GM12878 (cell line): ENCODE measurements around the gene HTRA2. TPM values are rescaled to one million over a fixed set of nuclear protein-coding genes. Genes with fewer than 3 reads are reported as not detected.

Experiments used
- GABPA ChIP-seq: IDR thresholded peaks from 2 replicates; pipeline ENCODE4 v1.6.1; 2014; ENCODE audit warnings: antibody characterized with exemption, low read depth, mild to moderate bottlenecking, inconsistent platforms
- IKZF1 ChIP-seq: fragments of 450-650 bp; conservative IDR thresholded peaks from 2 replicates; pipeline ENCODE4 v1.6.1; 2017; ENCODE audit warnings: antibody characterized with exemption, mild to moderate bottlenecking
- IRF4 ChIP-seq: IDR thresholded peaks from 2 replicates; pipeline ENCODE4 v1.6.1; 2011; ENCODE audit warnings: low read depth, low read length
- KDM1A ChIP-seq: fragments of 200-600 bp; sonication (generic); IDR thresholded peaks from 2 replicates; pipeline ENCODE4 v1.6.1; 2016; ENCODE audit warnings: borderline replicate concordance
- MEF2A ChIP-seq: IDR thresholded peaks from 2 replicates; pipeline ENCODE4 v1.6.1; 2011; ENCODE audit warnings: low read depth, mild to moderate bottlenecking, low read length, moderate library complexity; ENCODE audit not compliant: insufficient read depth
- MTA3 ChIP-seq: IDR thresholded peaks from 2 replicates; pipeline ENCODE4 v1.6.1; 2012; ENCODE audit warnings: low read length, inconsistent platforms, borderline replicate concordance
- PAX8 ChIP-seq: fragments of 450-650 bp; IDR thresholded peaks from 2 replicates; pipeline ENCODE4 v1.6.1; 2017; ENCODE audit warnings: mild to moderate bottlenecking, moderate library complexity
- RFX5 ChIP-seq: IDR thresholded peaks from 2 replicates; pipeline ENCODE4 v1.6.1; 2011; ENCODE audit warnings: low read depth, low read length, improper control_type of control experiment
- RUNX3 ChIP-seq: IDR thresholded peaks from 2 replicates; pipeline ENCODE4 v1.6.1; 2012; ENCODE audit warnings: low read length, inconsistent platforms
- SPI1 ChIP-seq: IDR thresholded peaks from 2 replicates; pipeline ENCODE4 v1.6.1; 2011; ENCODE audit warnings: low read depth, mild to moderate bottlenecking, low read length, moderate library complexity, borderline replicate concordance; ENCODE audit not compliant: insufficient read depth
- SUZ12 ChIP-seq: fragments of 200-600 bp; sonication (generic); IDR thresholded peaks from one replicate; pipeline ENCODE4 v1.6.1; 2018; ENCODE audit warnings: antibody characterized with exemption, mild to moderate bottlenecking; ENCODE audit not compliant: unreplicated experiment
- ZBED1 ChIP-seq: IDR thresholded peaks from 2 replicates; pipeline ENCODE4 v1.6.1; 2016; ENCODE audit warnings: borderline replicate concordance
- ZNF274 ChIP-seq: IDR thresholded peaks from one replicate; pipeline ENCODE4 v1.8.0; 2011; ENCODE audit not compliant: insufficient read length, insufficient read depth
- polyA plus RNA-seq, 11 experiments: library from polyadenylated mRNA; depleted of rRNA in 4 of 11; unstranded in 6 of 11; stranded (reverse) in 5 of 11; fragments of >200 nt; fragmentation: Nextera tagmentation in 4 of 11; fragmentation: Illumina TruSeq in 1 of 11; extraction: Ambion mirVana in 4 of 11; extraction: Trizol in 1 of 11; gene quantifications; 1 replicate in 1 of 11; 2 replicates in 10 of 11; pipeline versions ENCODE4 v1.2.1 to v1.2.3, GENCODE V29; 2011 to 2016; ENCODE audit warnings: inconsistent platforms in 2 of 11, missing spikeins in 2 of 11, low read depth in 1 of 11
- total RNA-seq, 4 experiments: library from RNA; depleted of rRNA in 3 of 4; stranded (reverse); fragments of >200 nt in 3 of 4; fragmentation: Illumina TruSeq in 1 of 4; extraction: Trizol in 1 of 4; gene quantifications; 2 replicates each; pipeline versions ENCODE4 v1.2.1 to v1.2.3, GENCODE V29; 2013 to 2021
- TF ChIP-seq, protein P1 (sequence below): fragments of 450-650 bp; IDR thresholded peaks from 2 replicates; pipeline ENCODE4 v1.6.1; 2016; ENCODE audit warnings: mild to moderate bottlenecking, moderate library complexity, borderline replicate concordance
- TF ChIP-seq, protein P2 (sequence below): fragments of 450-650 bp; IDR thresholded peaks from 2 replicates; pipeline ENCODE4 v1.6.1; 2017; ENCODE audit warnings: low read depth, mild to moderate bottlenecking, moderate library complexity
- TF ChIP-seq, protein P3 (sequence below): IDR thresholded peaks from 2 replicates; pipeline ENCODE4 v1.6.1; 2012; ENCODE audit warnings: low read length, inconsistent platforms
- TF ChIP-seq, protein P4 (sequence below): fragments of 450-650 bp; IDR thresholded peaks from 2 replicates; pipeline ENCODE4 v1.6.1; 2017; ENCODE audit warnings: mild to moderate bottlenecking, moderate library complexity

The HTRA2 gene
- total and polyA plus RNA-seq, 10 of the 15 experiments (the other 5 are each of a cell fraction or from before 2014, with no cell fraction given) = 42.3 to 73.9 (median 54.6) TPM

DNA sequence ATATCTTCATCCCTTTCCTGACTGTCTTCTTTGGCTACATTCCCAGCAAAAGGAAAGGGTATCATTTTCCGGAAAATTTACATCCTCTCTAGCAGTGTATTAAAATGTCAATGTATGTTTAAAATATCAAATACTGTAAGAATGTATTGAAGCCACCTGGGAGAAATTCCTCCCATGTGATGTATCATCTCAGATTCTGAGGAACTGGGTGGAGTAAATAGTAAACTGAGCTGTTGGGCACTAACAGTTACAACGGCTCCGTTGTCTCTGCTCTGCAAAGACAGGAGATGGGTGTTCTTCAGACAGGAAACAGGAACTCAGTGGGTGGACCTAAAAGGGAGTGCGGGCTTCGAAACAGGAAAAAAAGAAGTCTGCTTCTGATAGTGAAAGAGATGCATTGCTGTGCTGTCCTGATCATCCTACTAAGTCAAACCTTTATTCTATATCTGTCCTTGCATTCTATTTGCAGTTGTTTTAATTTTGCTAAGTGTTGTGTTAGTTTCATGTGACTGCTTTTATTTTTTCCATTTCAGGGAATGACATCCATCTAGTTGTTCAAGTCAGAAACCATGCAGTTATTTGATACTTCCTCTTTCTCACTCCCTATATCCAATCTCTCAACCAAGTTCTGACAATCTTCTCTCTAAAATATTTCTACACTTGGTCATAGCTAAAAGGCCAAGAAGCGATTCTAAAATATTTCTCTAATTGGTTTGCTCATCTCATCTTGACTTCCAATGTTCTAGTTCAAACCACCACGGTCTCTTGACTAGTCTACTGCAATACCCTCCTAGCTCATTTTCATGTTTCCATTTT is 44.2 kb downstream of the HTRA2 start (continued):
- TF ChIP-seq, protein P1, sequence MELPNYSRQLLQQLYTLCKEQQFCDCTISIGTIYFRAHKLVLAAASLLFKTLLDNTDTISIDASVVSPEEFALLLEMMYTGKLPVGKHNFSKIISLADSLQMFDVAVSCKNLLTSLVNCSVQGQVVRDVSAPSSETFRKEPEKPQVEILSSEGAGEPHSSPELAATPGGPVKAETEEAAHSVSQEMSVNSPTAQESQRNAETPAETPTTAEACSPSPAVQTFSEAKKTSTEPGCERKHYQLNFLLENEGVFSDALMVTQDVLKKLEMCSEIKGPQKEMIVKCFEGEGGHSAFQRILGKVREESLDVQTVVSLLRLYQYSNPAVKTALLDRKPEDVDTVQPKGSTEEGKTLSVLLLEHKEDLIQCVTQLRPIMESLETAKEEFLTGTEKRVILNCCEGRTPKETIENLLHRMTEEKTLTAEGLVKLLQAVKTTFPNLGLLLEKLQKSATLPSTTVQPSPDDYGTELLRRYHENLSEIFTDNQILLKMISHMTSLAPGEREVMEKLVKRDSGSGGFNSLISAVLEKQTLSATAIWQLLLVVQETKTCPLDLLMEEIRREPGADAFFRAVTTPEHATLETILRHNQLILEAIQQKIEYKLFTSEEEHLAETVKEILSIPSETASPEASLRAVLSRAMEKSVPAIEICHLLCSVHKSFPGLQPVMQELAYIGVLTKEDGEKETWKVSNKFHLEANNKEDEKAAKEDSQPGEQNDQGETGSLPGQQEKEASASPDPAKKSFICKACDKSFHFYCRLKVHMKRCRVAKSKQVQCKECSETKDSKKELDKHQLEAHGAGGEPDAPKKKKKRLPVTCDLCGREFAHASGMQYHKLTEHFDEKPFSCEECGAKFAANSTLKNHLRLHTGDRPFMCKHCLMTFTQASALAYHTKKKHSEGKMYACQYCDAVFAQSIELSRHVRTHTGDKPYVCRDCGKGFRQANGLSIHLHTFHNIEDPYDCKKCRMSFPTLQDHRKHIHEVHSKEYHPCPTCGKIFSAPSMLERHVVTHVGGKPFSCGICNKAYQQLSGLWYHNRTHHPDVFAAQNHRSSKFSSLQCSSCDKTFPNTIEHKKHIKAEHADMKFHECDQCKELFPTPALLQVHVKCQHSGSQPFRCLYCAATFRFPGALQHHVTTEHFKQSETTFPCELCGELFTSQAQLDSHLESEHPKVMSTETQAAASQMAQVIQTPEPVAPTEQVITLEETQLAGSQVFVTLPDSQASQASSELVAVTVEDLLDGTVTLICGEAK = peak; percentile 47; the same call in 1 of the 2 replicates
- TF ChIP-seq ZNF274 = no peak
- TF ChIP-seq SUZ12 = no peak
- TF ChIP-seq, protein P2, sequence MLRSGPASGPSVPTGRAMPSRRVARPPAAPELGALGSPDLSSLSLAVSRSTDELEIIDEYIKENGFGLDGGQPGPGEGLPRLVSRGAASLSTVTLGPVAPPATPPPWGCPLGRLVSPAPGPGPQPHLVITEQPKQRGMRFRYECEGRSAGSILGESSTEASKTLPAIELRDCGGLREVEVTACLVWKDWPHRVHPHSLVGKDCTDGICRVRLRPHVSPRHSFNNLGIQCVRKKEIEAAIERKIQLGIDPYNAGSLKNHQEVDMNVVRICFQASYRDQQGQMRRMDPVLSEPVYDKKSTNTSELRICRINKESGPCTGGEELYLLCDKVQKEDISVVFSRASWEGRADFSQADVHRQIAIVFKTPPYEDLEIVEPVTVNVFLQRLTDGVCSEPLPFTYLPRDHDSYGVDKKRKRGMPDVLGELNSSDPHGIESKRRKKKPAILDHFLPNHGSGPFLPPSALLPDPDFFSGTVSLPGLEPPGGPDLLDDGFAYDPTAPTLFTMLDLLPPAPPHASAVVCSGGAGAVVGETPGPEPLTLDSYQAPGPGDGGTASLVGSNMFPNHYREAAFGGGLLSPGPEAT = peak; percentile 57; the same call in 1 of the 2 replicates
- 0 out of 2 replicates have a peak, but pooled peaks have one; percentile 41 for TF ChIP-seq MTA3
- peak; percentile 61; the same call in 1 of the 2 replicates for TF ChIP-seq SPI1
- peak; percentile 9; the same call in 1 of the 2 replicates for TF ChIP-seq IRF4
- TF ChIP-seq RUNX3 = peak; percentile 32
- TF ChIP-seq, protein P3, sequence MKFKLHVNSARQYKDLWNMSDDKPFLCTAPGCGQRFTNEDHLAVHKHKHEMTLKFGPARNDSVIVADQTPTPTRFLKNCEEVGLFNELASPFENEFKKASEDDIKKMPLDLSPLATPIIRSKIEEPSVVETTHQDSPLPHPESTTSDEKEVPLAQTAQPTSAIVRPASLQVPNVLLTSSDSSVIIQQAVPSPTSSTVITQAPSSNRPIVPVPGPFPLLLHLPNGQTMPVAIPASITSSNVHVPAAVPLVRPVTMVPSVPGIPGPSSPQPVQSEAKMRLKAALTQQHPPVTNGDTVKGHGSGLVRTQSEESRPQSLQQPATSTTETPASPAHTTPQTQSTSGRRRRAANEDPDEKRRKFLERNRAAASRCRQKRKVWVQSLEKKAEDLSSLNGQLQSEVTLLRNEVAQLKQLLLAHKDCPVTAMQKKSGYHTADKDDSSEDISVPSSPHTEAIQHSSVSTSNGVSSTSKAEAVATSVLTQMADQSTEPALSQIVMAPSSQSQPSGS = peak; percentile 22
- 0 out of 2 replicates have a peak, but pooled peaks have one; percentile 21 for TF ChIP-seq MEF2A
- peak; percentile 76 for TF ChIP-seq IKZF1
- TF ChIP-seq, protein P4, sequence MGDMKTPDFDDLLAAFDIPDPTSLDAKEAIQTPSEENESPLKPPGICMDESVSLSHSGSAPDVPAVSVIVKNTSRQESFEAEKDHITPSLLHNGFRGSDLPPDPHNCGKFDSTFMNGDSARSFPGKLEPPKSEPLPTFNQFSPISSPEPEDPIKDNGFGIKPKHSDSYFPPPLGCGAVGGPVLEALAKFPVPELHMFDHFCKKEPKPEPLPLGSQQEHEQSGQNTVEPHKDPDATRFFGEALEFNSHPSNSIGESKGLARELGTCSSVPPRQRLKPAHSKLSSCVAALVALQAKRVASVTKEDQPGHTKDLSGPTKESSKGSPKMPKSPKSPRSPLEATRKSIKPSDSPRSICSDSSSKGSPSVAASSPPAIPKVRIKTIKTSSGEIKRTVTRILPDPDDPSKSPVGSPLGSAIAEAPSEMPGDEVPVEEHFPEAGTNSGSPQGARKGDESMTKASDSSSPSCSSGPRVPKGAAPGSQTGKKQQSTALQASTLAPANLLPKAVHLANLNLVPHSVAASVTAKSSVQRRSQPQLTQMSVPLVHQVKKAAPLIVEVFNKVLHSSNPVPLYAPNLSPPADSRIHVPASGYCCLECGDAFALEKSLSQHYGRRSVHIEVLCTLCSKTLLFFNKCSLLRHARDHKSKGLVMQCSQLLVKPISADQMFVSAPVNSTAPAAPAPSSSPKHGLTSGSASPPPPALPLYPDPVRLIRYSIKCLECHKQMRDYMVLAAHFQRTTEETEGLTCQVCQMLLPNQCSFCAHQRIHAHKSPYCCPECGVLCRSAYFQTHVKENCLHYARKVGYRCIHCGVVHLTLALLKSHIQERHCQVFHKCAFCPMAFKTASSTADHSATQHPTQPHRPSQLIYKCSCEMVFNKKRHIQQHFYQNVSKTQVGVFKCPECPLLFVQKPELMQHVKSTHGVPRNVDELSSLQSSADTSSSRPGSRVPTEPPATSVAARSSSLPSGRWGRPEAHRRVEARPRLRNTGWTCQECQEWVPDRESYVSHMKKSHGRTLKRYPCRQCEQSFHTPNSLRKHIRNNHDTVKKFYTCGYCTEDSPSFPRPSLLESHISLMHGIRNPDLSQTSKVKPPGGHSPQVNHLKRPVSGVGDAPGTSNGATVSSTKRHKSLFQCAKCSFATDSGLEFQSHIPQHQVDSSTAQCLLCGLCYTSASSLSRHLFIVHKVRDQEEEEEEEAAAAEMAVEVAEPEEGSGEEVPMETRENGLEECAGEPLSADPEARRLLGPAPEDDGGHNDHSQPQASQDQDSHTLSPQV = peak; percentile 27; the same call in 1 of the 2 replicates
- no peak for TF ChIP-seq PAX8
- no peak for TF ChIP-seq ZBED1
- TF ChIP-seq RFX5 = no peak
- no peak for TF ChIP-seq KDM1A
- peak; percentile 80 for TF ChIP-seq GABPA
